Gastrocnemius medialis (tissue), 4 donors: ENCODE measurements around the gene LRRC15.

Experiments
- CTCF ChIP-seq, 5 experiments: fragments of 450-650 bp in 3 of 5; fragments of 200-600 bp in 2 of 5; sonication (generic) in 2 of 5; IDR thresholded peaks in 4 of 5; conservative IDR thresholded peaks in 1 of 5; 1 replicate in 4 of 5; 2 replicates in 1 of 5; pipeline ENCODE4 v1.5.1; 2016 to 2019; ENCODE audit warnings: antibody characterized with exemption in 5 of 5, mild to moderate bottlenecking in 3 of 5, moderate library complexity in 3 of 5
- POLR2A ChIP-seq, 2 donors: fragments of 450-650 bp; IDR thresholded peaks; one replicate each; pipeline ENCODE4 v1.6.1; 2017; ENCODE audit warnings: antibody characterized with exemption in 2 of 2, mild to moderate bottlenecking in 2 of 2, moderate library complexity in 2 of 2

- TF ChIP-seq CTCF (IDR thresholded peaks at IDR 0.05 in 4 of 5, conservative IDR thresholded peaks at IDR 0.05 in 1 of 5) (no peak), POLR2A (IDR thresholded peaks at IDR 0.05) (no peak)
Measured at GRCh38 chr3:194330160-194330559, 39.4 kb downstream of the LRRC15 start.
